BLaER1 treated with 17β-estradiol and CSF1 and Interleukin-3, amounts not matched to agents 10 nM and 100 nM (cell line): Measurements from ENCODE around the gene CLPSL1.

Experiments
- H3K27ac ChIP-seq, 11 experiments: shearing (Covaris generic); formaldehyde crosslinking; 2 replicates each; pipeline ENCODE4 v1.8.1; 2022
- H3K27me3 ChIP-seq, 11 experiments: shearing (Covaris generic); formaldehyde crosslinking; 2 replicates each; pipeline ENCODE4 v1.8.1; 2022
- H3K36me3 ChIP-seq, 11 experiments: shearing (Covaris generic); formaldehyde crosslinking; 2 replicates each; pipeline ENCODE4 v1.8.1; 2022
- H3K4me1 ChIP-seq, 10 experiments: shearing (Covaris generic); formaldehyde crosslinking; 2 replicates each; pipeline ENCODE4 v1.8.1; 2022
- H3K4me2 ChIP-seq, 11 experiments: shearing (Covaris generic); formaldehyde crosslinking; 2 replicates each; pipeline ENCODE4 v1.8.1; 2022
- H3K4me3 ChIP-seq, 10 experiments: shearing (Covaris generic); formaldehyde crosslinking; 2 replicates each; pipeline ENCODE4 v1.8.1; 2022
- H3K9ac ChIP-seq, 11 experiments: shearing (Covaris generic); formaldehyde crosslinking; 2 replicates each; pipeline ENCODE4 v1.8.1; 2022
- H3K9me3 ChIP-seq, 11 experiments: shearing (Covaris generic); formaldehyde crosslinking; replicated peaks in 1 of 11; 2 replicates each; pipeline ENCODE4 v1.8.1; 2022
- H4K20me1 ChIP-seq, 11 experiments: shearing (Covaris generic); formaldehyde crosslinking; 2 replicates each; pipeline ENCODE4 v1.8.1; 2022
- Cebpa-rat ChIP-seq, 11 experiments: shearing (Covaris generic); IDR thresholded peaks; 2 replicates each; pipeline ENCODE4 v1.8.1; 2022

The CLPSL1 gene

GRCh38 chr6:35824552-35825192, 43.9 kb downstream of the CLPSL1 start:
- Histone ChIP-seq H3K27me3 (no peaks in the 10 kb centered on the region), H3K9me3 (peaks cover 0 to 10% (median 8%) of the 10 kb centered on the region in 11 experiments; a peak in 17 of 22 replicates), H3K4me2 (no peak overlapping the region), H3K4me3 (no peak overlapping the region), H3K36me3 (no peaks in the 10 kb centered on the region), H3K9ac (no peak overlapping the region), H4K20me1 (no peaks in the 10 kb centered on the region), H3K4me1 (no peaks in the 10 kb centered on the region), H3K27ac (no peak overlapping the region)
- no peak for TF ChIP-seq Cebpa-rat (IDR thresholded peaks at IDR 0.05)

DNA sequence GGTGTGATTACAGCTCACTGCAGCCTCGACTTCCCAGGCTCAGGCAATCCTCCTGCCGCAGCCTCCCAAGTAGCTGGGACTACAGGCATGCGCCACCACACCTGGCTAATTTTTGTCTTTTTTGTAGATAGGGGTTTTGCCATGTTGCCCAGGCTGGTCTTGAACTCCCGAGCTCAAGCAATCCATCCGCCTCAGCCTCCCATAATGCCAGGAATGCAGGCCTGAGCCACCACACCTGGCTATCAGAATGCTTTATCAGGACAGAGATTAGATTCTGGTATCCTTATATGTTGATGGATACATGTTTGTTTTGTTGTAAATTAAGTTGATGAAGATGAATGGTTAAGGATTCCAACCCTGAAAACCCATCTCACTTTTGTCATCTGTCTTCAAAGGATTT, 48.5 kb downstream of the CLPSL1 start:
- Histone ChIP-seq H3K4me1 (no peaks in the 10 kb centered on the region), H4K20me1 (no peaks in the 10 kb centered on the region), H3K9me3 (peaks cover 0 to 10% (median 8%) of the 10 kb centered on the region in 11 experiments; a peak in 17 of 22 replicates), H3K4me2 (no peak overlapping the region), H3K36me3 (peaks cover 9 to 28% (median 20%) of the 10 kb centered on the region in 11 experiments; a peak in 21 of 22 replicates), H3K27ac (no peak overlapping the region), H3K4me3 (no peak overlapping the region), H3K27me3 (no peaks in the 10 kb centered on the region), H3K9ac (no peak overlapping the region)
- TF ChIP-seq Cebpa-rat (IDR thresholded peaks at IDR 0.05) = no peak

GRCh38 chr6:35831257-35832007, 50.6 kb downstream of the CLPSL1 start:
- TF ChIP-seq Cebpa-rat (IDR thresholded peaks at IDR 0.05) = no peak
- H3K27ac ChIP-seq = no peak overlapping the region
- H3K4me1 ChIP-seq = no peaks in the 10 kb centered on the region
- peaks cover 31 to 49% (median 41%) of the 10 kb centered on the region in 11 experiments for H3K36me3 ChIP-seq
- no peak overlapping the region for H3K4me2 ChIP-seq
- no peaks in the 10 kb centered on the region for H4K20me1 ChIP-seq
- no peak overlapping the region for H3K4me3 ChIP-seq
- H3K9ac ChIP-seq = no peak overlapping the region
- no peaks in the 10 kb centered on the region for H3K27me3 ChIP-seq
- peaks cover 0 to 10% (median 8%) of the 10 kb centered on the region in 11 experiments; a peak in 17 of 22 replicates for H3K9me3 ChIP-seq

DNA sequence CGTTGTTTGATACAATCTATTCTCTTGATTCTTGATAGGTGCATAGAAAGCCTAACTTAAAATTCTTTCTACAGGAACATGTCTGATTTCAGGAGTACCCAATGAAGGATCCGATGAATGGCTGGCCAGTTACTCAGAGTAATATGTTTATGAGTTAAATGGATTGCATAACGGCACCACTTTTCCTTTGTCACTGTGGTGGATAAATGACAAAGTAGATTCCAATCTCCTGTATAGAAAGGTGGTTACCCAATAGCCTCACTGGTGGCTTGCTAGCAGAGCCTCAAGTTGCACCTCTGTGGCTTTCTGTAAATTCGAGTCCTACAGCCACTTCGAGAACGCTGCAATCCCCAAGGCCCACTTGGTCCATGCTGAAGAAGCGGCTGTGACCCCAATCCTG, 52.7 kb downstream of the CLPSL1 start:
- Histone ChIP-seq H3K36me3 (peaks cover 45 to 68% (median 63%) of the 10 kb centered on the region in 11 experiments), H4K20me1 (no peaks in the 10 kb centered on the region), H3K4me1 (no peaks in the 10 kb centered on the region), H3K4me2 (no peak overlapping the region), H3K4me3 (no peak overlapping the region), H3K9me3 (peaks cover 0 to 10% (median 8%) of the 10 kb centered on the region in 11 experiments; a peak in 17 of 22 replicates), H3K27ac (no peak overlapping the region), H3K27me3 (no peaks in the 10 kb centered on the region), H3K9ac (no peak overlapping the region)
- no peak for TF ChIP-seq Cebpa-rat (IDR thresholded peaks at IDR 0.05)
